ENCODE results near the gene LRP1B. TPM values are rescaled to one million over a fixed set of nuclear protein-coding genes. Genes with fewer than 3 reads are reported as not detected.
A peak's percentile ranks its signal among the peaks of the same experiment; 100 is the strongest.

LRP1B gene
- total and polyA plus RNA-seq, 2 of the 8 experiments (the other 6 are each of a cell fraction or from before 2014, with no cell fraction given) = 0.03 TPM; not detected in 1

GRCh38 chr2:141871913-141872634, 258.7 kb downstream of the LRP1B start (continued):
- TF ChIP-seq CHD7 (IDR thresholded peaks at IDR 0.05; ENCODE audit: insufficient replicate concordance, low read length) = peak; percentile 46
- no peak for TF ChIP-seq JUN (IDR thresholded peaks at IDR 0.05; ENCODE audit: low read depth, low read length)

All from H1 (cell line).